Effector memory CD4-positive, alpha-beta T cell (primary cell): Measurements from ENCODE around the gene RPS19BP1.

ENCODE experiments used
- DNase-seq, 3 donors: peaks; one replicate each; pipeline ENCODE4 v3.0.0-alpha.2; 2020
- H3K27ac ChIP-seq: 2 replicates; pipeline ENCODE4 v1.7.0; 2013; ENCODE audit warnings: mild to moderate bottlenecking, low read length, moderate library complexity; ENCODE audit not compliant: insufficient read depth, poor library complexity, severe bottlenecking
- H3K27me3 ChIP-seq: replicated peaks from 2 replicates; pipeline ENCODE4 v1.7.0; 2013; ENCODE audit warnings: mild to moderate bottlenecking, low read length; ENCODE audit not compliant: insufficient read depth, control insufficient read depth, poor library complexity, severe bottlenecking
- H3K36me3 ChIP-seq: 2 replicates; pipeline ENCODE4 v1.7.0; 2013; ENCODE audit warnings: mild to moderate bottlenecking, low read length, moderate library complexity; ENCODE audit not compliant: control insufficient read depth, insufficient read depth
- H3K4me1 ChIP-seq: 2 replicates; pipeline ENCODE4 v1.7.0; 2013; ENCODE audit warnings: low read length, mild to moderate bottlenecking; ENCODE audit not compliant: control insufficient read depth, insufficient read depth, poor library complexity, severe bottlenecking
- H3K4me3 ChIP-seq: 2 replicates; pipeline ENCODE4 v1.7.0; 2013; ENCODE audit warnings: low read length, low read depth, mild to moderate bottlenecking; ENCODE audit not compliant: insufficient read depth, poor library complexity, severe bottlenecking
- H3K9me3 ChIP-seq: 2 replicates; pipeline ENCODE4 v1.7.0; 2013; ENCODE audit warnings: mild to moderate bottlenecking, low read length, moderate library complexity; ENCODE audit not compliant: control insufficient read depth

RPS19BP1 gene

DNA sequence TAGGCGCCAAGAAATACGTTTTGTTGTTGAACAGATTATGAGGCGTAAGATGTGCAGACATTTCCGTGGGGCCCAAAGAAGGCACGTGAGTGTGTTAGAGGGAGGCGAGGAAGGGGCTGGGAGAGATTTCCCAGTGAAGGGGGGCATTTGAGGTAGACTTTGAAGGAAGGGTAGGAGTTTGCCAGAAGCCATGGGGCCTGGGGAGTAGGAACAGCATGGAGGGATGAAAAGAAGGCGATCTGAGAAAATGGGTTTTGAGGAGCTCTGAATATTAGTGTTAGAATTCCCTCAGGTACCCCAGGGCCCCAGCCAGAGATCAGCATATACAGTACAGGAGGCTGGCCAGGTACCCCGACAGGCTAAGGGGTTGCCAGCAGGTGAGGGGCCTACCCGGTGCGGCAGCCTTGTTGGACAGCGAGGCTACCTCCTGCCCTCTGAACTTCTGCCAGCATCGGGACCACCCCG lies 30.9 kb downstream of the RPS19BP1 start:
- Histone ChIP-seq H3K4me3 (peak overlapping the region; percentile 86), H3K9me3 (no peaks in the 10 kb centered on the region), H3K36me3 (peaks cover 26% of the 10 kb centered on the region), H3K27ac (peak overlapping the region; percentile 71), H3K27me3 (no peaks in the 10 kb centered on the region), H3K4me1 (peaks cover 20% of the 10 kb centered on the region)
- no peak for DNase-seq

DNA sequence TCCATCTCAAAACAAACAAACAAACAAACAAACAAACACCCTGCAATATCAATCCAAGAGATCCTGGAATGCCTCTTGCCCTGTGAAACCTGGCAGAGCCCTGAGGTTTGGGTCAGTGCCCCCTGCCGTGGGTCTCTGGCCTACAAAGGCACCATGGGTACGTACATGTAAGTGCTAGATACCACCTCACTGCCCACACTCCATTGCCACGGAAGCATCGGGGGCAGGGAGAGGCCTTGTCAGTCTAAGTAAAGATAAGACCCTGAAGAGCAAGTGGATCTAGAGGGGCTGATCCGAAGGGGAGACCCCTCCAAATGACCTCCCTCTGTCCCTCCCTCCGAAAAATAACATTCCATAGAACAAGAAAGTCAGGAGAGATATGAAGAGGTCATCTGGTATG lies 32.4 kb downstream of the RPS19BP1 start:
- DNase-seq = no peak
- H3K4me1 ChIP-seq = peaks cover 20% of the 10 kb centered on the region
- no peak overlapping the region for H3K4me3 ChIP-seq
- H3K27ac ChIP-seq = no peak overlapping the region
- H3K27me3 ChIP-seq = no peaks in the 10 kb centered on the region
- H3K36me3 ChIP-seq = peaks cover 10% of the 10 kb centered on the region
- H3K9me3 ChIP-seq = no peaks in the 10 kb centered on the region

DNA sequence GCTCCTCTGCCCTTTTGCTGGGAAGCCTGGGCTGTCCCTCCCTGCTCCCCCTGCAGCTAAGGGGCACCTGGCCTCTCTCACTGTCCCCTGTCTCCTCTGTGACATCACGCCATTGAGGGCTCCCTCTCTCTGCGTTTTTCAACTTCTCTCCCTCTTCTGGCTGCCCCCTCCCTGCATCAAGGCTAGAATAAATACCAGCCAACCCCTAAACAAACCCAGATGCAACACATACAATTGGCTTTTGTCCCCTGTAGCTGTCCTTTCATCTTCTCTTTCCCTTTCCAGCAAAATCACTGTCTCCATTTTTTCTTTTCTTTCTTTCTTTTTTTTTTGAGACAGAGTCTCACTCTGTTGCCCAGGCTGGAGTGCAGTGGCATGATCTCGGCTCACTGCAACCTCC lies 33.7 kb downstream of the RPS19BP1 start:
- DNase-seq = no peak
- H3K4me3 ChIP-seq = no peak overlapping the region
- no peaks in the 10 kb centered on the region for H3K36me3 ChIP-seq
- H3K27ac ChIP-seq = no peak overlapping the region
- H3K4me1 ChIP-seq = peaks cover 13% of the 10 kb centered on the region
- H3K27me3 ChIP-seq = no peaks in the 10 kb centered on the region
- no peaks in the 10 kb centered on the region for H3K9me3 ChIP-seq

DNA sequence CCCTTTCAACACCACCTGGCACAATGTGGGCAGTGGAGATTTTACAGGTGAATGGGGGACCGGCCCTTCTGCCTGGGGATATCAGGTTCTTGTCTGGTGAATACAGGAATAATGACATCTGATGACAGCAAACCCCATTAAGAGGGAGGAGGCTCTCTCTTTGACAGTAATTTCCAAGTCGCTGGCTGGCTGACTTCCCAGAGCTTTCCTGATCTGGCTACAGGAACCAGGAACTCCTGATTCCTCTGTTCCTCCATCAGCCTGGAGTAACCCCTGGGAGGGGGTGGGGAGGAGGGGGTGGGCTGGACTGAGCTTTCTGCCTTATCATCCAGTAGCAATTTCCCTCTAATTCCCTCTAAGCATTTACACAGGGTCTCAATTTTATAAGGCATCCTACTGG lies 34.2 kb downstream of the RPS19BP1 start:
- Histone ChIP-seq H3K4me3 (no peak overlapping the region), H3K27me3 (no peaks in the 10 kb centered on the region), H3K9me3 (no peaks in the 10 kb centered on the region), H3K36me3 (no peaks in the 10 kb centered on the region), H3K4me1 (peaks cover 8% of the 10 kb centered on the region), H3K27ac (no peak overlapping the region)
- DNase-seq = no peak

DNA sequence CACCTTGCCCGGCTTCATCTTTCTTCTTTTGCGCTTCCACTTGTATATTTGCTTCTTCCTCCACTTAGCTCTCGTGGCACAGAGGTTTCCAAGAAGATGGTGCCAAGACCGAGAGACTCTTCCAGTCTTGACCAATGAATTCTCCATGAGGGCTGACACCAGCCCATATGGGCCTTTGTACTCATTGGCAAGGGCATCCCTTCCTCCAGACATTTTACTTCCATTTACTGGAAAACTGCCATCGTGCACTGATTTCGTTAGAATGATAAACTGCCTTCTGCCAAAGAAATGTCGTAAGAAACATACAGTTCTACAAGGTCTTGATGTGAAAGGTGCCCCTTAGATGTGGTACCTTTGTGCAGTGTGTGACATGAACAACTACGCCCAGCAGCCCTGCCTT lies 35.1 kb downstream of the RPS19BP1 start:
- no peak overlapping the region for H3K4me3 ChIP-seq
- no peaks in the 10 kb centered on the region for H3K36me3 ChIP-seq
- no peaks in the 10 kb centered on the region for H3K9me3 ChIP-seq
- DNase-seq = no peak
- H3K27ac ChIP-seq = no peak overlapping the region
- H3K27me3 ChIP-seq = no peaks in the 10 kb centered on the region
- H3K4me1 ChIP-seq = no peaks in the 10 kb centered on the region

DNA sequence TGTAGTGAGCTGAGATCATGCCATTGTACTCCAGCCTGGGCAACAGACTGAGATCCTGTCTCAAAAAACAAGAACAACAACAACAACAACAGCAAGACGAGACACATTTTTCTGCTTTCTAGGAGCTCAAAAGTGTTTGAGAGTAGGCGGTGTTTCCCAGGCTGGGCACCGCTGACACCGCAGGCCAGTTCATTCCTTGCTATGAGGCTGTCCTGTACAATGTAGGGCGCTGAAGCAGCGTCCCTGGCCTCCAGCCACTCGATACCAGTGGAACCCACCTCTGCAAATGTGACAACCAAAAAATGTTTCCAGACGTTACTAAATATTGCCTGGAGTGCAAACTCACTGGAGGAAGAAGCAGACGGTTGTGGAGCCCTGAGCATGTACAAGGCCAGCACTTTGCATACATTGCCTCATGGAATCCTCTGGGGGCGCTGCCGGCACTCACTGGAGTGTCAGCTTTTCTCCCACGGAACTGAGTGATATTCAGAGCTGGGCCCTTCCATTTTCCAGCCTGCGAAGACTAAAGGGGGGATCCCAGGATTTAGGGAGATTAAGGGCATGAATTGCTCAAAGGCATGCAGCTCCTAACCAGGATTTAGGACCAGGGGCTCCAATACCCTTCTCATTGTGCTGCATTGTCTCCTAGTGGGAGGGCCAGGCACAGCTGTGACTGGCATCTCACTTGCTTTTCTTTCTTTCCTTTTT lies 36.3 kb downstream of the RPS19BP1 start:
- DNase-seq = peak in 2 of 3 donors; percentile 14 to 16

DNA sequence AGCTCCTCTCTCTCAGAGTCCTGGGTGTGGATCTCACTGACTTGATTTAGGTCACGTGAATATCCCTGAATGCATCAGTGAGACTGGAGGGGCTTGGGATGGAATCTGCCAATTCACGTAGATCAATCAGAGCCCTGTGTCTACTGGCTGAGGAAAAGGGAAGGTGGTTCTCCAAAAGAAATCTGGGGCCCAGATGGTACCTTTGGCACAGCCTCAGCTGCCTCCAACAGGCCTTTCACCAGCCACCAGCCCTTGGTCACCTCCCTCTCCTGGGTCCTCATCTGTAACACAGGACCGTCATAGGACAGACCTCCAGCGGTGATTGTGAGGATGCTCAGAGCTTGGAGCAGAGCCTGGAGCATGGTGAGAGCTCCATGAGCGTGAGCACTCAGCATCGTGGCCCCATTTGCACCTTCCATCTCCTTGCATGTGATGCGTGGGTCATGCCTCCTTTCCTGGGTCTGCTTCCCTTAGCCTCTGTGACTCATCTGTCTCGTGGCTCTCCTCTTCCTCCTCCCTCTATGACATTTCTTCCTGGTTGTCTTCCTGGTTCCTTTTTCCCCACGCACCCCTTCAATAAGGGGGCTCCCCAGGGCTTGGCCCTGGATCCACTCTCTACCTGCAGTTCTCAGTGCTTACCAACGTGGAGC lies 38.0 kb downstream of the RPS19BP1 start:
- H3K4me3 ChIP-seq = no peak overlapping the region
- no peaks in the 10 kb centered on the region for H3K4me1 ChIP-seq
- no peaks in the 10 kb centered on the region for H3K36me3 ChIP-seq

More for the DNA sequence above, 36.3 kb downstream of the RPS19BP1 start:
- no peaks in the 10 kb centered on the region for H3K4me1 ChIP-seq
- H3K4me3 ChIP-seq = no peak overlapping the region
- H3K27ac ChIP-seq = no peak overlapping the region
- H3K9me3 ChIP-seq = no peaks in the 10 kb centered on the region
- no peaks in the 10 kb centered on the region for H3K27me3 ChIP-seq
- H3K36me3 ChIP-seq = no peaks in the 10 kb centered on the region

DNA sequence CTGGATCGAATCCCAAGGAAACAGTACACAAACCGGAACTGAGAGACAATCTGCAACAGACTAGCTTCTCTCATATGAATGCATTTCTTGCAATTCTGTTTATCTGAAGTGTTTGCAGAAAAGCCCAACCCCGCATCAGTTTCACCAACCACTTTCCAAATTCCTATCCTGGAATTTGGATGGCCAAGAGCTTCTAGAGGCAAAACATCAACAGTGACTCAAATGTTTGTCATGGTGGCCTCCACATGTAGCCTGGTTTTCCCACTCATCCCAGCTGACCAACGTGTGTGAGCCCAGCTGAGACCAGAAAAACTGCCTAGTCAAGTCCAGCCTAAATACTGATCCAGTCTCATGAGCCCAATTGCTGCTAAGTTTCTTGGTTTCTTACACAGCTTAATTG lies 38.8 kb downstream of the RPS19BP1 start:
- H3K27me3 ChIP-seq = no peaks in the 10 kb centered on the region
- no peak overlapping the region for H3K4me3 ChIP-seq
- no peak for DNase-seq
- H3K4me1 ChIP-seq = no peaks in the 10 kb centered on the region
- no peaks in the 10 kb centered on the region for H3K36me3 ChIP-seq
- no peak overlapping the region for H3K27ac ChIP-seq
- H3K9me3 ChIP-seq = no peaks in the 10 kb centered on the region

More for the DNA sequence above, 38.0 kb downstream of the RPS19BP1 start:
- Histone ChIP-seq H3K9me3 (no peaks in the 10 kb centered on the region), H3K27me3 (no peaks in the 10 kb centered on the region), H3K27ac (no peak overlapping the region)
- DNase-seq = no peak

DNA sequence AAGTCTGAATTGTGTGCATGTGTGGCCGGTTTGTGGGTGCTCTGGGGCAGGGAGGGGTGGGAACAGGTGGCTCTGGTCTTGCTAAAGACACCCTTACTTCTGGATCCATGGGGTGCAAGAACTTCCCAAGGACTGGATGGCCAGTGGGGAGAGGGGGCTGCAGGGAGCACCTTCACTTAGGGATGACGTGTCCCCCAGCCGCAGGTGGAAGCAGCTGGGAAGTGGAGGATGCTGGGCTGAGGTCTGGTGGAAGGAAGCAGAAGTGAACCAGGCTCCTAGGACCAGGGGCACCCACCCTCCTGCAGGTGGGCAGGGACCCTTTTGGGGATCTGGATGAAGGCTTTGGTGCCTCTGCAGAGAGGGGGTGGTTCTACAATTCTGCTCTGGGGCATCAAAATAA lies 40.4 kb downstream of the RPS19BP1 start:
- H3K27ac ChIP-seq = no peak overlapping the region
- H3K36me3 ChIP-seq = no peaks in the 10 kb centered on the region
- H3K27me3 ChIP-seq = no peaks in the 10 kb centered on the region
- no peaks in the 10 kb centered on the region for H3K4me1 ChIP-seq
- no peaks in the 10 kb centered on the region for H3K9me3 ChIP-seq
- DNase-seq = no peak
- H3K4me3 ChIP-seq = no peak overlapping the region

DNA sequence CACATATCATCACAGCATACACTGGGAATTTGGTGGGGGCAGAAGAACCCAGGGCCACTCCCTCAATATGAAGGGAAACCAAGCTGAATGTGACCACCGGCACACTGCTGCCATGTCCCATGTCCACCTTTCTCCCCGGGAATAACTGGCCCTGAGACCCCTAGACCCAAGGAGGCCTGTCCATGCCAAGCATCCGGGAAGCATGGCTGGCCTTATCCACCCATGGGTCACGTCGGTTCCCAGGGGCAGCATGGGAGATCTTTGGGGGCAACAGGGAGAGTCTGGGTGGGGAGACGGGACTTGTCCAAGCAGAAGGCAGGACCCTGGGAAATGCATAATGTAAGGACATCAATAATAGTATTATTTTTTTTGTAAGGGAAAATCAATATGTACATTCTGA lies 40.9 kb downstream of the RPS19BP1 start:
- Histone ChIP-seq H3K9me3 (no peaks in the 10 kb centered on the region), H3K4me3 (no peak overlapping the region), H3K4me1 (no peaks in the 10 kb centered on the region), H3K27ac (no peak overlapping the region), H3K36me3 (no peaks in the 10 kb centered on the region), H3K27me3 (no peaks in the 10 kb centered on the region)
- DNase-seq = no peak
